ENCODE results near the gene PLLP. TPM values are rescaled to one million over a fixed set of nuclear protein-coding genes. Genes with fewer than 3 reads are reported as not detected.

The PLLP gene
- total RNA-seq, 1 donor from 2014 or later = 5.2 TPM

- no peak for DNase-seq
- no peaks in the 10 kb centered on the region for H3K36me3 ChIP-seq
- no peaks in the 10 kb centered on the region for H3K27me3 ChIP-seq (ENCODE audit: low read depth)
- H3K4me1 ChIP-seq = peaks cover 57% of the 10 kb centered on the region
- H3K9me3 ChIP-seq (replicated peaks) = no peaks in the 10 kb centered on the region
- intact Hi-C loops (cut with micrococcal nuclease) = no loop called here
- H3K4me3 ChIP-seq = no peak overlapping the region
- TF ChIP-seq CTCF (IDR thresholded peaks at IDR 0.05; ENCODE audit: borderline replicate concordance) = no peak
- peak overlapping the region; percentile 90 for H3K27ac ChIP-seq (replicated peaks)
Measured at GRCh38 chr16:57264950-57265371, 19.5 kb downstream of the PLLP start.

- TF ChIP-seq CTCF (IDR thresholded peaks at IDR 0.05; ENCODE audit: borderline replicate concordance) = no peak
- intact Hi-C loops (cut with micrococcal nuclease) = no loop called here
- Histone ChIP-seq H3K4me1 (peaks cover 56% of the 10 kb centered on the region), H3K36me3 (no peaks in the 10 kb centered on the region), H3K4me3 (no peak overlapping the region), H3K27me3 (ENCODE audit: low read depth) (no peaks in the 10 kb centered on the region), H3K9me3 (replicated peaks) (no peaks in the 10 kb centered on the region), H3K27ac (replicated peaks) (no peak overlapping the region)
- DNase-seq = no peak
Measured at GRCh38 chr16:57264381-57264780, 20.1 kb downstream of the PLLP start.

GRCh38 chr16:57263541-57264351 lies 20.7 kb downstream of the PLLP start:
- no peak for TF ChIP-seq CTCF (IDR thresholded peaks at IDR 0.05; ENCODE audit: borderline replicate concordance)
- Histone ChIP-seq H3K36me3 (no peaks in the 10 kb centered on the region), H3K4me3 (no peak overlapping the region), H3K27ac (replicated peaks) (no peak overlapping the region), H3K4me1 (peaks cover 49% of the 10 kb centered on the region), H3K9me3 (replicated peaks) (no peaks in the 10 kb centered on the region), H3K27me3 (ENCODE audit: low read depth) (no peaks in the 10 kb centered on the region)
- intact Hi-C loops (cut with micrococcal nuclease) = no loop called here
- DNase-seq = no peak

GRCh38 chr16:57262841-57263540 lies 21.5 kb downstream of the PLLP start:
- no peak for DNase-seq
- no peak for TF ChIP-seq CTCF (IDR thresholded peaks at IDR 0.05; ENCODE audit: borderline replicate concordance)
- Histone ChIP-seq H3K4me3 (no peak overlapping the region), H3K9me3 (replicated peaks) (no peaks in the 10 kb centered on the region), H3K27me3 (ENCODE audit: low read depth) (no peaks in the 10 kb centered on the region), H3K36me3 (no peaks in the 10 kb centered on the region), H3K4me1 (peaks cover 42% of the 10 kb centered on the region), H3K27ac (replicated peaks) (no peak overlapping the region)
- intact Hi-C loops (cut with micrococcal nuclease) = no loop called here

GRCh38 chr16:57261806-57262205 lies 22.7 kb downstream of the PLLP start:
- DNase-seq = no peak
- TF ChIP-seq CTCF (IDR thresholded peaks at IDR 0.05; ENCODE audit: borderline replicate concordance) = no peak
- no peak overlapping the region for H3K4me3 ChIP-seq
- H3K36me3 ChIP-seq = peaks cover 4% of the 10 kb centered on the region
- no peaks in the 10 kb centered on the region for H3K27me3 ChIP-seq (ENCODE audit: low read depth)
- H3K27ac ChIP-seq (replicated peaks) = no peak overlapping the region
- intact Hi-C loops (cut with micrococcal nuclease) = no loop called here
- no peaks in the 10 kb centered on the region for H3K9me3 ChIP-seq (replicated peaks)
- peaks cover 30% of the 10 kb centered on the region for H3K4me1 ChIP-seq

All from left ventricle myocardium inferior (tissue), 1 donor.